Measurements from ENCODE around the gene ACCS.

- no peak for TF ChIP-seq POLR2A (IDR thresholded peaks at IDR 0.05)
- no peak for TF ChIP-seq CTCF (IDR thresholded peaks at IDR 0.05)
Observed at GRCh38 chr11:44032299-44033085, 33.6 kb upstream of the ACCS start.

Data from breast epithelium (tissue), 3 donors.